ENCODE measurements around the gene MRTFA.

The MRTFA gene

DNA sequence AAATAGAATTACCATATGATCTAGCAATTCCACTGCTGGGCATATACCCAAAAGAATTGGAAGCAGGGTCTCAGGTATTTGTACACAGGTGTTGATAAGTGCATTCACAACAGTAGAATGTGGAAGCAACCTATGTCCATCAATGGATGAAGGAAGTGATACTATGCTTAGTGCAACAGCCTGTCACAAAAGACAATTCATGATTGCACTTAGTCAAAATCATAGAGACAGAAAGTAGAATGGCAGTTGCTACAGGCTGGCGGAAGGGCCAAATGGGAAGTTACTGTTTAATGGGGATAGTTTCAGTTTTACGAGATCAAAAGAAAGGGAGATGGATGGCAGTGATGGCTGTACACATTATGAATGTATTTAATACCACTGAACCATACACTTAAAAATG, 224.1 kb downstream of the MRTFA start:
- ChIA-PET CTCF (no interaction called here), POLR2A (interaction anchor here (1.8 kb wide), 1 partner anchor 15 kb away, joined by 4 read pairs; no protein-coding TSS in a partner anchor)
- DNase-seq (ENCODE audit: extremely low spot score): no peak
- TF ChIP-seq, protein P1, sequence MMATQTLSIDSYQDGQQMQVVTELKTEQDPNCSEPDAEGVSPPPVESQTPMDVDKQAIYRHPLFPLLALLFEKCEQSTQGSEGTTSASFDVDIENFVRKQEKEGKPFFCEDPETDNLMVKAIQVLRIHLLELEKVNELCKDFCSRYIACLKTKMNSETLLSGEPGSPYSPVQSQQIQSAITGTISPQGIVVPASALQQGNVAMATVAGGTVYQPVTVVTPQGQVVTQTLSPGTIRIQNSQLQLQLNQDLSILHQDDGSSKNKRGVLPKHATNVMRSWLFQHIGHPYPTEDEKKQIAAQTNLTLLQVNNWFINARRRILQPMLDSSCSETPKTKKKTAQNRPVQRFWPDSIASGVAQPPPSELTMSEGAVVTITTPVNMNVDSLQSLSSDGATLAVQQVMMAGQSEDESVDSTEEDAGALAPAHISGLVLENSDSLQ (IDR thresholded peaks at IDR 0.05): no peak
- TF ChIP-seq ELF4 (IDR thresholded peaks at IDR 0.05) (no peak), ARNT (IDR thresholded peaks at IDR 0.05) (no peak), FOXK2 (IDR thresholded peaks at IDR 0.05) (no peak), SUZ12 (IDR thresholded peaks at IDR 0.05) (no peak), ZNF384 (IDR thresholded peaks at IDR 0.05) (no peak), FOXA1 (IDR thresholded peaks at IDR 0.05) (no peak), LEF1 (IDR thresholded peaks at IDR 0.05; ENCODE audit: borderline replicate concordance) (no peak), BHLHE40 (IDR thresholded peaks at IDR 0.05; ENCODE audit: borderline replicate concordance) (no peak), HDGF (IDR thresholded peaks at IDR 0.05; ENCODE audit: borderline replicate concordance) (no peak)

DNA sequence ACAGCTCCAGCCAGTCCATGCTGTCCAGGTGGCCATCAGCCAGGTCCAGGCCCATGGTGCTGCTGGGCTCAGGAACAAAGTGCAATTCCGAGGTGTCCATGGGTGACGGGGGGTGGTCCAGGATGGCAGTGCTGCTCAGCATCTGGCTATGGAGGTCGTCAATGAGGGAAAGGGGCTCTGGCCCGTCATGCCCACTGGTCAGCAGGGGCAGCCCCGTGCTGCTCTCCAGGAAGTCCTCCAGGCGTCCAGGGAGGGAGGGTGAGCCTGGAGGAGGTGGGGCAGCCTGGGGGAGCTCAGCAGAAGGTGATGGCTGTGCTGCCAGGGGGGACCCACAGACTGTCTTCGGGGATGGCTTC, 225.0 kb downstream of the MRTFA start:
- POLR2A ChIA-PET: interaction anchor here (0.6 to 1.8 kb wide), 2 partner anchors 14 to 896 kb away, joined by 3 to 4 read pairs; no protein-coding TSS in a partner anchor
- no peak for DNase-seq (ENCODE audit: extremely low spot score)
- no peak for TF ChIP-seq TARDBP (IDR thresholded peaks at IDR 0.05)
- TF ChIP-seq L3MBTL2 (conservative IDR thresholded peaks at IDR 0.05): no peak
- no peak for TF ChIP-seq ARNT (IDR thresholded peaks at IDR 0.05)
- no peak for TF ChIP-seq ELF4 (IDR thresholded peaks at IDR 0.05)
- no peak for TF ChIP-seq BHLHE40 (IDR thresholded peaks at IDR 0.05; ENCODE audit: borderline replicate concordance)
- no peak for TF ChIP-seq FOXK2 (IDR thresholded peaks at IDR 0.05)
- no peak for TF ChIP-seq FOXM1 (IDR thresholded peaks at IDR 0.05; ENCODE audit: borderline replicate concordance)
- no peak for TF ChIP-seq SP1 (IDR thresholded peaks at IDR 0.05)
- no peak for TF ChIP-seq FOXA1 (IDR thresholded peaks at IDR 0.05)
- TF ChIP-seq, protein P1 (IDR thresholded peaks at IDR 0.05): no peak
- no peak for TF ChIP-seq CTBP1 (IDR thresholded peaks at IDR 0.05; ENCODE audit: borderline replicate concordance)
- TF ChIP-seq HDGF (IDR thresholded peaks at IDR 0.05; ENCODE audit: borderline replicate concordance): no peak
- no peak for TF ChIP-seq ZNF384 (IDR thresholded peaks at IDR 0.05)
- TF ChIP-seq LEF1 (IDR thresholded peaks at IDR 0.05; ENCODE audit: borderline replicate concordance): no peak
- no peak for TF ChIP-seq NFRKB (IDR thresholded peaks at IDR 0.05)
- CTCF ChIA-PET: no interaction called here

DNA sequence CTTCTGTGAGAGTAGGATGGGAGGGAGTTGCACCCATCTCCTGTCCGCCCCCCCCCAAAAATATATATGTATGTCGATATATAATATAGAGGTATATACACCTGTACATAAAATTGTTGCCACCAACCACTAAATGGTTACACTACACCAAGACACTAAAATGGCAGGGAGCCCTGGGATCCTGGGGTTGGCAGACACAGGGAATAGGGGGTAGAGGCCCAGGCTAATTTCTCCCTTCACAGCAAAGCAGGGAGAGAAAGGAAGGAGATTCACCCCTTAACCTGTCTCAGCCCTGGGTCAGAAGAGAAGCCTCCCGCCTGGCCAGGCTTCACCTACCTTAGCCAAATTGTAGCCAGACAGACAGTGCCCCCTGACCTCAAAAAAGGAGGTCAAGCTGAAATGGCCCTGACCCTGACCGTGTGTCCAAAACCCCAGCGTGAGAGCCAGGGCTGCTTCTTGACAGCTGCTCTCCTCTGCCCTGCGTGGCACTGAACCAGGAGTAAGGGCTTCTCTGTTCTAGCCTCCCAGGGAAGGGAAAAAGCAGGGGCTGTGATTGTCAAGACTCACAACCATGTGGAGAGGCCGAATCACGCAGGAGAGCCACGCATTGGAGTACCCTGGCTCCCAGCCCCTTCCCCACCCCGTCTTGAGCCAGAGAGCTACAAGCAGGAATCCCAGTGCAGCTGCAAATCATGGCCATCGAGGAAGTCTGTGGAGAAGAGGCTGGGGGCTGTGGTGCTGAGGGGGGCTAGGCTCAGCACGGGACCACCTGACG, 225.6 kb downstream of the MRTFA start:
- ChIA-PET CTCF (no interaction called here), POLR2A (interaction anchor here (1.8 kb wide), 1 partner anchor 13 kb away, joined by 4 read pairs; no protein-coding TSS in a partner anchor)
- TF ChIP-seq NFRKB (IDR thresholded peaks at IDR 0.05) (no peak), ELF4 (IDR thresholded peaks at IDR 0.05) (no peak), ARNT (IDR thresholded peaks at IDR 0.05) (no peak), BHLHE40 (IDR thresholded peaks at IDR 0.05; ENCODE audit: borderline replicate concordance) (no peak), SP1 (IDR thresholded peaks at IDR 0.05) (no peak), LEF1 (IDR thresholded peaks at IDR 0.05; ENCODE audit: borderline replicate concordance) (no peak), FOXK2 (IDR thresholded peaks at IDR 0.05) (no peak), FOXA1 (IDR thresholded peaks at IDR 0.05) (no peak), CTBP1 (IDR thresholded peaks at IDR 0.05; ENCODE audit: borderline replicate concordance) (no peak), L3MBTL2 (conservative IDR thresholded peaks at IDR 0.05) (no peak), FOXM1 (IDR thresholded peaks at IDR 0.05; ENCODE audit: borderline replicate concordance) (no peak), ZNF384 (IDR thresholded peaks at IDR 0.05) (no peak), HDGF (IDR thresholded peaks at IDR 0.05; ENCODE audit: borderline replicate concordance) (no peak), SUZ12 (IDR thresholded peaks at IDR 0.05) (no peak), TARDBP (IDR thresholded peaks at IDR 0.05) (no peak)
- TF ChIP-seq, protein P1 (IDR thresholded peaks at IDR 0.05): no peak
- no peak for DNase-seq (ENCODE audit: extremely low spot score)

DNA sequence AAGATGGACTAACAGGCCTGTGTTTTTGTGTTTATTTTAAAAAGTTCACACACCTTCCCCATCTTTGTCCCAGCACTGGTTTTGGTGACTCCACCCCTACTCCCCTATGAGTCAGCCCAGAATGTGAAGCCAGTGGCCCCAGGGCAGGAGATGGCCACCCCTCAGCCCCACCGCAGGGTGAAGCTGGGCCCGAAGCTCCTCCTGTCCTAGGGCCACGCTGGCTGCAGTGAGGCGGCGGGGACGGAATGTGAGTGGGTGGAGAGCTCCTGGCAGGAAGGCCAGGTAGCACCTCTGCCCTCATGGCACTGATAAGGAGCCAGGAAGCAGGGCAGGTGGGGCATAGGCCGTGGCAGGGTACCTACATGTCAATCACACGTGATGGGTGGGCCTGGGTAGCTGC, 226.2 kb downstream of the MRTFA start:
- TF ChIP-seq ZNF384 (IDR thresholded peaks at IDR 0.05): no peak
- TF ChIP-seq LEF1 (IDR thresholded peaks at IDR 0.05; ENCODE audit: borderline replicate concordance): no peak
- no peak for TF ChIP-seq L3MBTL2 (conservative IDR thresholded peaks at IDR 0.05)
- no peak for TF ChIP-seq SUZ12 (IDR thresholded peaks at IDR 0.05)
- no peak for TF ChIP-seq TARDBP (IDR thresholded peaks at IDR 0.05)
- TF ChIP-seq SP1 (IDR thresholded peaks at IDR 0.05): no peak
- no peak for TF ChIP-seq FOXA1 (IDR thresholded peaks at IDR 0.05)
- no peak for TF ChIP-seq CTBP1 (IDR thresholded peaks at IDR 0.05; ENCODE audit: borderline replicate concordance)
- no peak for TF ChIP-seq NFRKB (IDR thresholded peaks at IDR 0.05)
- CTCF ChIA-PET: no interaction called here
- no peak for DNase-seq (ENCODE audit: extremely low spot score)
- POLR2A ChIA-PET: interaction anchor here (1.1 to 1.4 kb wide), 2 partner anchors 13 to 26 kb away, joined by 3 read pairs; no protein-coding TSS in a partner anchor

DNA sequence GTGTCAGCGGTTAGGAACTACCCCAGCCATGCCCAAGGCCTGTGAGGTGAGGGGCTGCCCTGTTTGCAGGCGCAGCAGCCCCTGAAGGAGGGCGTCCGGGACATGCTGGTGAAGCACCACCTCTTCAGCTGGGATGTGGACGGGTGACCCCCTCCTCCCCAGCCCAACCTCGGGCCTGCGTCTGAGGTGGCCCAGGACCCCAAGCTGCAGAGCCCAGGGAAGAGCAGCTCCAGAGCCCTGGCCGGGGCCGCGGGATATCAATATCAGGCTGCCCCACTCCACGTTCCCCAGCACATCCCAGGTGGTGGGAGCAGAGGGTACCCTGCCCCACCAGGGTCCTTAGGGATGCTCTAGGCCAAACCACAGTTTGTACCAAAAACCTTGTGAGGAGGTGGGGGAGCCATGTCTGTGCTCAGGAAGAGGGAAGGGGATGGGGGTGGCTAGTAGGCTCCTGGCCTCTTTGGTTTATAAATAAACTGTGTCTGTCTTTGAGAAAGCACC, 226.9 kb downstream of the MRTFA start:
- no peak for TF ChIP-seq L3MBTL2 (conservative IDR thresholded peaks at IDR 0.05)
- TF ChIP-seq ARNT (IDR thresholded peaks at IDR 0.05): no peak
- TF ChIP-seq CTBP1 (IDR thresholded peaks at IDR 0.05; ENCODE audit: borderline replicate concordance): no peak
- no peak for TF ChIP-seq BHLHE40 (IDR thresholded peaks at IDR 0.05; ENCODE audit: borderline replicate concordance)
- no peak for TF ChIP-seq FOXK2 (IDR thresholded peaks at IDR 0.05)
- no peak for TF ChIP-seq FOXA1 (IDR thresholded peaks at IDR 0.05)
- no peak for TF ChIP-seq ELF4 (IDR thresholded peaks at IDR 0.05)
- TF ChIP-seq TARDBP (IDR thresholded peaks at IDR 0.05): no peak
- no peak for TF ChIP-seq SP1 (IDR thresholded peaks at IDR 0.05)
- TF ChIP-seq SUZ12 (IDR thresholded peaks at IDR 0.05): no peak
- TF ChIP-seq HDGF (IDR thresholded peaks at IDR 0.05; ENCODE audit: borderline replicate concordance): no peak
- no peak for TF ChIP-seq ZNF384 (IDR thresholded peaks at IDR 0.05)
- no peak for TF ChIP-seq NFRKB (IDR thresholded peaks at IDR 0.05)
- no peak for TF ChIP-seq LEF1 (IDR thresholded peaks at IDR 0.05; ENCODE audit: borderline replicate concordance)
- TF ChIP-seq, protein P1 (IDR thresholded peaks at IDR 0.05): no peak
- no peak for TF ChIP-seq FOXM1 (IDR thresholded peaks at IDR 0.05; ENCODE audit: borderline replicate concordance)
- ChIA-PET CTCF (no interaction called here), POLR2A (interaction anchor here (1.1 to 1.4 kb wide), 3 partner anchors 12 to 242 kb away, joined by 3 to 4 read pairs (median 3); no protein-coding TSS in a partner anchor)
- no peak for DNase-seq (ENCODE audit: extremely low spot score)
